OCI-LY1 (cell line): ENCODE results near the gene BICD1.

Experiments
- EZH2 ChIP-seq: fragments of 200-600 bp; sonication (generic), shearing (Covaris generic); IDR thresholded peaks from 2 replicates; pipeline ENCODE4 v1.8.0; 2017; ENCODE audit warnings: borderline replicate concordance, mixed run types, mild to moderate bottlenecking, antibody characterized with exemption, low read length, moderate library complexity, mixed read lengths
- TF ChIP-seq, protein P1 (sequence below): fragments of 200-600 bp; sonication (generic), shearing (Covaris generic); IDR thresholded peaks from 2 replicates; pipeline ENCODE4 v1.5.1; 2017; ENCODE audit warnings: mild to moderate bottlenecking, antibody characterized with exemption, low read length, moderate library complexity, mixed read lengths

DNA sequence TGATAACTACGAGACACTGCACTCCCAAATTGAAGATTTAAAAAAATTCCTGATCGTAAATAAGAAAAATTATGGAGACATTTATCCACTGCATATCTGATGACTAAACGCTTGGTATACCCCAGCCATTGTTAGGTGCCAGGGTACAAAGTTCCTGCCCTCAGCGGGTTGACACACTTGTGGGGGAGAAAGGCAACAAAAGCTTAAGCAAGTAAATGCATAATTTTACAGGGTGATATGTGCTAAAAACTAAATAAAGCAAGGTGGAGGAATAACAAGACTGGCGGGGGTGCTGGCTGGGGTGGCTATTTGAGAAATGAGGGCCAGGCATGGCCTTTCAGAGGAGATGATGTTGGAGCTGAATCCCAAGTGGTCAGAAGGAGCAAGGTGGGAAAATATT, 25.0 kb downstream of the BICD1 start:
- TF ChIP-seq, protein P1, sequence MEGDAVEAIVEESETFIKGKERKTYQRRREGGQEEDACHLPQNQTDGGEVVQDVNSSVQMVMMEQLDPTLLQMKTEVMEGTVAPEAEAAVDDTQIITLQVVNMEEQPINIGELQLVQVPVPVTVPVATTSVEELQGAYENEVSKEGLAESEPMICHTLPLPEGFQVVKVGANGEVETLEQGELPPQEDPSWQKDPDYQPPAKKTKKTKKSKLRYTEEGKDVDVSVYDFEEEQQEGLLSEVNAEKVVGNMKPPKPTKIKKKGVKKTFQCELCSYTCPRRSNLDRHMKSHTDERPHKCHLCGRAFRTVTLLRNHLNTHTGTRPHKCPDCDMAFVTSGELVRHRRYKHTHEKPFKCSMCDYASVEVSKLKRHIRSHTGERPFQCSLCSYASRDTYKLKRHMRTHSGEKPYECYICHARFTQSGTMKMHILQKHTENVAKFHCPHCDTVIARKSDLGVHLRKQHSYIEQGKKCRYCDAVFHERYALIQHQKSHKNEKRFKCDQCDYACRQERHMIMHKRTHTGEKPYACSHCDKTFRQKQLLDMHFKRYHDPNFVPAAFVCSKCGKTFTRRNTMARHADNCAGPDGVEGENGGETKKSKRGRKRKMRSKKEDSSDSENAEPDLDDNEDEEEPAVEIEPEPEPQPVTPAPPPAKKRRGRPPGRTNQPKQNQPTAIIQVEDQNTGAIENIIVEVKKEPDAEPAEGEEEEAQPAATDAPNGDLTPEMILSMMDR = no peak
- no peak for TF ChIP-seq EZH2
